Heart left ventricle (tissue), 16 donors: ENCODE data around the gene TMEM163. TPM values are rescaled to one million over a fixed set of nuclear protein-coding genes. Genes with fewer than 3 reads are reported as not detected.

Source experiments
- ATAC-seq, 4 donors: fragments of 200-7000 bp; cut with Tn5 transposase; one replicate each; pipeline ENCODE4 v1.9.1; 2020 to 2022; ENCODE audit warnings: moderate library complexity in 4 of 4, mild to moderate bottlenecking in 3 of 4, moderate number of reproducible peaks in 1 of 4
- DNase-seq, 5 donors: peaks; one replicate each; pipeline ENCODE4 v3.0.0-alpha.2; 2020
- H3K27ac ChIP-seq, 12 donors: fragments of 200-600 bp; sonication (generic) in 4 of 12; one replicate each; pipeline versions ENCODE4 v1.5.0 to v1.8.0; 2016 to 2022; ENCODE audit warnings: mild to moderate bottlenecking in 2 of 12
- H3K27me3 ChIP-seq, 9 donors: fragments of 200-600 bp; sonication (generic) in 2 of 9; one replicate each; pipeline versions ENCODE4 v1.5.1 to v1.8.0; 2016 to 2022; ENCODE audit warnings: mild to moderate bottlenecking in 3 of 9
- H3K36me3 ChIP-seq, 9 donors: fragments of 200-600 bp; sonication (generic) in 2 of 9; one replicate each; pipeline versions ENCODE4 v1.5.0 to v1.8.0; 2018 to 2022; ENCODE audit warnings: mild to moderate bottlenecking in 2 of 9
- H3K4me1 ChIP-seq, 12 donors: fragments of 200-600 bp; sonication (generic) in 4 of 12; one replicate each; pipeline versions ENCODE4 v1.5.0 to v1.8.0; 2016 to 2022; ENCODE audit warnings: mild to moderate bottlenecking in 3 of 12
- H3K4me3 ChIP-seq, 12 donors: fragments of 200-600 bp; sonication (generic) in 4 of 12; one replicate each; pipeline versions ENCODE4 v1.5.0 to v1.8.0; 2017 to 2022; ENCODE audit warnings: mild to moderate bottlenecking in 9 of 12, moderate library complexity in 4 of 12
- H3K9me3 ChIP-seq, 12 donors: fragments of 200-600 bp; sonication (generic) in 4 of 12; one replicate each; pipeline versions ENCODE4 v1.5.0 to v1.8.0; 2016 to 2022; ENCODE audit warnings: mild to moderate bottlenecking in 1 of 12
- CTCF ChIP-seq, 12 donors: fragments of 200-600 bp; sonication (generic) in 4 of 12; IDR thresholded peaks; one replicate each; pipeline versions ENCODE4 v1.5.0 to v1.8.0; 2018 to 2022; ENCODE audit warnings: antibody characterized with exemption in 12 of 12, mild to moderate bottlenecking in 5 of 12
- POLR2A ChIP-seq, 2 donors: fragments of 450-650 bp; IDR thresholded peaks; one replicate each; pipeline ENCODE4 v1.6.1; 2017; ENCODE audit warnings: antibody characterized with exemption in 2 of 2, mild to moderate bottlenecking in 2 of 2, moderate library complexity in 2 of 2
- WGBS, 4 donors: extraction: QIAGEN DNeasy Blood & Tissue Kit in 2 of 4; methylation state at CpG; one replicate each; pipeline versions ENCODE4 v1.1.5 to v1.1.7; 2013 to 2018; 5-methylcytosine and 5-hydroxymethylcytosine counted together
- intact Hi-C, 10 donors: fragments of 100-400 bp; cut with DNase I; formaldehyde crosslinking; loops; one replicate each; pipeline versions ENCODE4 v1.11.1 to v1.14.2; 2022
- polyA plus RNA-seq, 2 donors: library from polyadenylated mRNA; stranded (reverse); fragments of 200-250 nt; gene quantifications; one replicate each; pipeline ENCODE4 v1.2.3, GENCODE V29; 2013
- total RNA-seq, 9 donors: library from RNA; depleted of rRNA in 2 of 9; stranded (reverse); fragments of >200 nt in 2 of 9; fragmentation: NEBNext Ultra II Directional in 3 of 9; extraction: Animal tissue kit (Norgen Biotek cat#: 25700) in 3 of 9; gene quantifications; one replicate each; pipeline versions ENCODE4 v1.1.0 to v1.2.4, GENCODE V29; 2016 to 2023
- donor health status: ischemic (EF 13 %, LVEDD 7.1; RV severe dilation, severe dysfunction).
- donor health status: healthy with polysubstance abuse.
- donor health status: DM: no; HTN: yes; CAD: no.
- donor health status: DM: no; HTN: no; CAD: no.
- donor health status: ischemic (EF 25% LVEDD 6.9; RV normal size, moderate dysfunction).
- donor health status: ischemic (EF 25% LVEDD 5.7; RV mildly dilated, moderate dysfunction).
- donor health status: healthy.
- donor health status: DM: yes; HTN: yes; CAD: no.
- donor health status: ischemic (EF 35%, LVEDD 5.7; RV mildly dilated, moderate dysfunction).
- donor health status: nonischemic (EF 11% LVEDD 7.7; RV severe dilation, severe dysfunction).
- donor health status: DM: yes; HTN: yes; CAD: no.
- donor health status: PGD.
- donor health status: ischemic (EF 29% LVEDD 5.4; RV normal size, mild dysfunction).
- donor health status: nonischemic (EF 23%, LVEDD 6.1; RV moderate dilation, normal function).

The TMEM163 gene
- total and polyA plus RNA-seq, 11 donors, result 0.14 to 1.4 (median 0.47) TPM

- DNase-seq (no peak), ATAC-seq (no peak)
- Histone ChIP-seq H3K4me3 (no peak overlapping the region), H3K36me3 (no peaks in the 10 kb centered on the region), H3K4me1 (peaks cover 0 to 50% (median 9%) of the 10 kb centered on the region in 12 donors), H3K9me3 (peaks cover 0 to 9% (median 0%) of the 10 kb centered on the region in 12 donors), H3K27ac (no peak overlapping the region), H3K27me3 (no peaks in the 10 kb centered on the region)
- intact Hi-C loops, result loop anchor here in 1 of 10 donors (5.0 kb wide), 1 partner anchor 42 kb away; the partner anchor contains the start of gene TMEM163
- WGBS, 4 donors, result 66 to 74% (median 68%) methylated on average over 3 of the region's 3 CpGs
- TF ChIP-seq POLR2A (IDR thresholded peaks at IDR 0.05), result no peak
Observed at GRCh38 chr2:134675314-134675713, 43.5 kb downstream of the TMEM163 start.

GRCh38 chr2:134674687-134675086 lies 44.1 kb downstream of the TMEM163 start:
- TF ChIP-seq CTCF (IDR thresholded peaks at IDR 0.05), result no peak
- no peak for TF ChIP-seq POLR2A (IDR thresholded peaks at IDR 0.05)
- WGBS, 4 donors, result 72 to 82% (median 81%) methylated on average over 4 of the region's 4 CpGs

GRCh38 chr2:134671513-134671912 lies 47.3 kb downstream of the TMEM163 start:
- Histone ChIP-seq H3K27ac (peak overlapping the region in 1 of 12 donors; percentile 74), H3K9me3 (peaks cover 0 to 9% (median 0%) of the 10 kb centered on the region in 12 donors), H3K4me1 (peaks cover 0 to 32% (median 0%) of the 10 kb centered on the region in 12 donors), H3K36me3 (no peaks in the 10 kb centered on the region), H3K27me3 (no peaks in the 10 kb centered on the region), H3K4me3 (no peak overlapping the region)
- intact Hi-C loops, result no loop called here
- no peak for ATAC-seq
- TF ChIP-seq CTCF (IDR thresholded peaks at IDR 0.05) (no peak), POLR2A (IDR thresholded peaks at IDR 0.05) (no peak)
- 0 to 39% (median 7%) methylated on average over 1 of the region's 1 CpG for WGBS, 4 donors
- no peak for DNase-seq

More at GRCh38 chr2:134674687-134675086, 44.1 kb downstream of the TMEM163 start:
- no peaks in the 10 kb centered on the region for H3K36me3 ChIP-seq
- no peak for ATAC-seq
- H3K4me3 ChIP-seq, result no peak overlapping the region
- intact Hi-C loops, result loop anchor here in 1 of 10 donors (5.0 kb wide), 1 partner anchor 43 kb away; the partner anchor contains the start of gene TMEM163
- H3K27me3 ChIP-seq, result no peaks in the 10 kb centered on the region
- no peak overlapping the region for H3K27ac ChIP-seq
- no peak for DNase-seq
- H3K9me3 ChIP-seq, result peaks cover 0 to 9% (median 0%) of the 10 kb centered on the region in 12 donors
- peaks cover 0 to 53% (median 9%) of the 10 kb centered on the region in 12 donors for H3K4me1 ChIP-seq

GRCh38 chr2:134670955-134671354 lies 47.8 kb downstream of the TMEM163 start:
- intact Hi-C loops, result no loop called here
- no peaks in the 10 kb centered on the region for H3K36me3 ChIP-seq
- 23 to 41% (median 35%) methylated on average over 4 of the region's 4 CpGs for WGBS, 4 donors
- H3K9me3 ChIP-seq, result peaks cover 0 to 9% (median 0%) of the 10 kb centered on the region in 12 donors
- no peak overlapping the region for H3K4me3 ChIP-seq
- DNase-seq, result peak in 2 of 5 donors; percentile 43 to 64
- H3K4me1 ChIP-seq, result peaks cover 0 to 32% (median 0%) of the 10 kb centered on the region in 12 donors
- no peak for TF ChIP-seq CTCF (IDR thresholded peaks at IDR 0.05)
- no peak for TF ChIP-seq POLR2A (IDR thresholded peaks at IDR 0.05)
- H3K27ac ChIP-seq, result peak overlapping the region in 1 of 12 donors; percentile 74
- no peaks in the 10 kb centered on the region for H3K27me3 ChIP-seq
- ATAC-seq, result peak; percentile 64 to 68 (median 67)
